IMR-90 (cell line): ENCODE data around the gene WASF3.

ENCODE experiments used
- BHLHE40 ChIP-seq: fragments of 150-350 bp; IDR thresholded peaks from 2 replicates; pipeline ENCODE4 v1.6.1; 2016; ENCODE audit warnings: mild to moderate bottlenecking, low read depth, low read length
- CEBPB ChIP-seq: IDR thresholded peaks from 2 replicates; pipeline ENCODE4 v1.6.1; 2012; ENCODE audit warnings: low read depth, low read length, improper control_type of control experiment
- CTCF ChIP-seq: conservative IDR thresholded peaks from 2 replicates; pipeline ENCODE4 v1.5.1; 2012; ENCODE audit warnings: mild to moderate bottlenecking, low read depth, low read length, improper control_type of control experiment
- MAFK ChIP-seq: IDR thresholded peaks from 2 replicates; pipeline ENCODE4 v1.6.1; 2012; ENCODE audit warnings: low read depth, low read length, improper control_type of control experiment
- POLR2A ChIP-seq: IDR thresholded peaks from 2 replicates; pipeline ENCODE4 v1.6.1; 2012; ENCODE audit warnings: mild to moderate bottlenecking, low read depth, low read length
- RAD21 ChIP-seq: IDR thresholded peaks from 2 replicates; pipeline ENCODE4 v1.6.1; 2012; ENCODE audit warnings: low read length, improper control_type of control experiment
- RCOR1 ChIP-seq: IDR thresholded peaks from 2 replicates; pipeline ENCODE4 v1.6.1; 2012; ENCODE audit warnings: mild to moderate bottlenecking, low read length, improper control_type of control experiment; ENCODE audit not compliant: insufficient replicate concordance
- RFX5 ChIP-seq: IDR thresholded peaks from 2 replicates; pipeline ENCODE4 v1.8.0; 2012; ENCODE audit warnings: low read depth, mild to moderate bottlenecking, low read length, moderate library complexity

- TF ChIP-seq MAFK = no peak
- no peak for TF ChIP-seq CTCF
- no peak for TF ChIP-seq CEBPB
- TF ChIP-seq POLR2A = no peak
- TF ChIP-seq RFX5 = no peak
- no peak for TF ChIP-seq BHLHE40
- TF ChIP-seq RCOR1 = no peak
- no peak for TF ChIP-seq RAD21
These were observed 10.8 kb downstream of the WASF3 start for GRCh38 chr13:26568132-26568815.
